ENCODE measurements around the gene LENG8.
"Not testable (repeated sequence)": the region's sequence is repeated elsewhere in the genome, so short reads cannot be mapped to it uniquely, and the experiment has no call there.

Gene LENG8

DNA sequence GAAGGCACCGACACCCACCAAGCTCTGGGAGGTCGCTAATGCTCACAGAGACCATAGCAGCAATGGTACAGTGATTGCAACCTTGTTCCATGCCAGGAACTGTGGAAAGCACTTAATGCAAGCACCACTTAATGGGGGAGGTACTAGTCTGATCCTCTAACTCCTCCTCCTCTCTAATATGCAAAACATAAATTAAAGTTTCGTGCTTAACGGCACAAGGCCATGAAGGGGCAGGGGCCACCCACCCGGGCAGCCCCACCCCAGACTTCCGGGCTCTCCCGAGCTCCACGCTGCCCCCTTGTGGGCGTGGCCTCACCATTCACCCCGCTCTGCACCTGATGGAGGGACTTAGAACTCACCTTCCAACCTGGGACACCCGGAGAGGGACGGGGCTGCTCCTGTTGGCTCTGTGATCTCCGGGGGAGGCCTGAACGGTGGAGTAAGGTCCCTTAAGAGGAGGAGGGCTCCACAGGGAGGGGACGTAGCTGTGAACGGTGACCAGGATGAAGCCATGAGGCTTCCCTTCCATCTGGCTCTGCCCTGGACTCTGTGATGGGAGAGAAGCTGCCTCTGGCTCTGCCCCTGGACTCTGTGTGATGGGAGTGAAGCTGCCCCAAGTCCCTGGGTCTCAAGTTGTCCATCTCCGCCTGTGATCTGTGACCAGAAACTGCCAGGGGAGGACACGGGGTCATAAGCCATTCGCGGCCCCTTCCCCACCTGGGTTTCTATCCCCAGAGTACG lies 60.4 kb downstream of the LENG8 start:
- not testable (repeated sequence) for DNase-seq (ENCODE audit: low read depth in 2 of 3, low spot score in 2 of 3)
